Gastroesophageal sphincter (tissue), 3 donors: ENCODE results near the gene ANKRD40.

ENCODE experiments used
- EP300 ChIP-seq: sonication (generic); formaldehyde crosslinking; IDR thresholded peaks from one replicate; pipeline ENCODE4 v1.6.1; 2017; ENCODE audit warnings: antibody characterized with exemption, mild to moderate bottlenecking
- POLR2AphosphoS5 ChIP-seq: sonication (generic); formaldehyde crosslinking; IDR thresholded peaks from one replicate; pipeline ENCODE4 v1.6.1; 2017; ENCODE audit warnings: antibody characterized with exemption
- TF ChIP-seq, protein P1 (sequence below), 4 experiments: fragments of 200-600 bp in 2 of 4; fragments of 450-650 bp in 2 of 4; sonication (generic) in 1 of 4; IDR thresholded peaks; one replicate each; pipeline ENCODE4 v1.5.1; 2017 to 2019; ENCODE audit warnings: antibody characterized with exemption in 4 of 4, mild to moderate bottlenecking in 2 of 4, moderate library complexity in 2 of 4

DNA sequence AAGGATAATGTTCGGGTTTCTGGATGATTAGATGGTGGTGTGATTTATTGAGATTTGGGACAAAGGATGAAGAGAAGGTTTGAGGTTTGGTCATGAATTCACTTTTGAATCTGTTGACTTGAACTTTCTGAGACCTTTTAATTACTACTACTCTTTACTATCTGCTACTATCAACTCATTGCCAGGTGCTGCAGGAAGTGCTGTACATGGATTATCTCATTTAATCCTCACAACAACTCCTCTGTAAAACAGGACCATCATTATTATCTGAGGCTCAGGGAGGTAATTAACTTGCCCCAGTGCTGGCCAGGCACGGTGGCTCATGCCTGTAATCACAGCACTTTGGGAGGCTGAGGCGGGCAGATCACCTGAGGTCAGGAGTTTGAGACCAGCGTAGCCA, 2.9 kb upstream of the ANKRD40 start:
- TF ChIP-seq, protein P1, sequence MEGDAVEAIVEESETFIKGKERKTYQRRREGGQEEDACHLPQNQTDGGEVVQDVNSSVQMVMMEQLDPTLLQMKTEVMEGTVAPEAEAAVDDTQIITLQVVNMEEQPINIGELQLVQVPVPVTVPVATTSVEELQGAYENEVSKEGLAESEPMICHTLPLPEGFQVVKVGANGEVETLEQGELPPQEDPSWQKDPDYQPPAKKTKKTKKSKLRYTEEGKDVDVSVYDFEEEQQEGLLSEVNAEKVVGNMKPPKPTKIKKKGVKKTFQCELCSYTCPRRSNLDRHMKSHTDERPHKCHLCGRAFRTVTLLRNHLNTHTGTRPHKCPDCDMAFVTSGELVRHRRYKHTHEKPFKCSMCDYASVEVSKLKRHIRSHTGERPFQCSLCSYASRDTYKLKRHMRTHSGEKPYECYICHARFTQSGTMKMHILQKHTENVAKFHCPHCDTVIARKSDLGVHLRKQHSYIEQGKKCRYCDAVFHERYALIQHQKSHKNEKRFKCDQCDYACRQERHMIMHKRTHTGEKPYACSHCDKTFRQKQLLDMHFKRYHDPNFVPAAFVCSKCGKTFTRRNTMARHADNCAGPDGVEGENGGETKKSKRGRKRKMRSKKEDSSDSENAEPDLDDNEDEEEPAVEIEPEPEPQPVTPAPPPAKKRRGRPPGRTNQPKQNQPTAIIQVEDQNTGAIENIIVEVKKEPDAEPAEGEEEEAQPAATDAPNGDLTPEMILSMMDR (IDR thresholded peaks at IDR 0.05), result no peak
- TF ChIP-seq EP300 (no peak), POLR2AphosphoS5 (no peak)
